ENCODE data around the gene SCN10A. TPM values are rescaled to one million over a fixed set of nuclear protein-coding genes. Genes with fewer than 3 reads are reported as not detected.

Gene SCN10A
- total RNA-seq, 2 donors from 2014 or later, result not detected

DNA sequence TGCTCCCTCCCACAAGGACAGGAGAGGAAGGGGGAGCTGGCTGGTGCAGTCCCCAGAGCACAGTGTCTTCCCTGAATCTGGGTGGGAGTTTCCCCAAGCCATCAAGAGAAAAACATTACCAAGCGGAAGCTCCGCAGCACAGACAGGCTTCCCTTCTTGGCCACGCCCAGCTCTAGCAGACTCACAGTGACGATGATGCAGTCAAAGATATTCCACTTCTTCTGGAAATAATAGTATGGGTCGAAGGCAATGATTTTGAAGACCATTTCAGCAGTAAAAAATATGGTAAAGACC lies 76.7 kb downstream of the SCN10A start:
- no peak for TF ChIP-seq POLR2A (IDR thresholded peaks at IDR 0.05)
- TF ChIP-seq, protein P1, sequence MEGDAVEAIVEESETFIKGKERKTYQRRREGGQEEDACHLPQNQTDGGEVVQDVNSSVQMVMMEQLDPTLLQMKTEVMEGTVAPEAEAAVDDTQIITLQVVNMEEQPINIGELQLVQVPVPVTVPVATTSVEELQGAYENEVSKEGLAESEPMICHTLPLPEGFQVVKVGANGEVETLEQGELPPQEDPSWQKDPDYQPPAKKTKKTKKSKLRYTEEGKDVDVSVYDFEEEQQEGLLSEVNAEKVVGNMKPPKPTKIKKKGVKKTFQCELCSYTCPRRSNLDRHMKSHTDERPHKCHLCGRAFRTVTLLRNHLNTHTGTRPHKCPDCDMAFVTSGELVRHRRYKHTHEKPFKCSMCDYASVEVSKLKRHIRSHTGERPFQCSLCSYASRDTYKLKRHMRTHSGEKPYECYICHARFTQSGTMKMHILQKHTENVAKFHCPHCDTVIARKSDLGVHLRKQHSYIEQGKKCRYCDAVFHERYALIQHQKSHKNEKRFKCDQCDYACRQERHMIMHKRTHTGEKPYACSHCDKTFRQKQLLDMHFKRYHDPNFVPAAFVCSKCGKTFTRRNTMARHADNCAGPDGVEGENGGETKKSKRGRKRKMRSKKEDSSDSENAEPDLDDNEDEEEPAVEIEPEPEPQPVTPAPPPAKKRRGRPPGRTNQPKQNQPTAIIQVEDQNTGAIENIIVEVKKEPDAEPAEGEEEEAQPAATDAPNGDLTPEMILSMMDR (IDR thresholded peaks at IDR 0.05), result no peak
- Histone ChIP-seq H3K36me3 (replicated peaks in 1 of 2; ENCODE audit: insufficient read depth in 1 of 2, low read depth in 2 of 2) (no peaks in the 10 kb centered on the region), H3K4me1 (no peaks in the 10 kb centered on the region), H3K4me3 (no peak overlapping the region), H3K27me3 (no peaks in the 10 kb centered on the region), H3K27ac (no peak overlapping the region), H3K9me3 (no peaks in the 10 kb centered on the region)
- no peak for ATAC-seq
- WGBS, 2 donors, result 62 to 63% methylated on average over 5 of the region's 5 CpGs
- intact Hi-C loops (cut with DNase I), result no loop called here
- DNase-seq, result no peak

GRCh38 chr3:38738630-38739395 lies 77.2 kb downstream of the SCN10A start:
- DNase-seq (peak; percentile 23 to 45 (median 32)), ATAC-seq (no peak)
- no peak overlapping the region for H3K4me3 ChIP-seq
- TF ChIP-seq, protein P1 (IDR thresholded peaks at IDR 0.05), result peak in 5 of 7 experiments; percentile 17 to 36 (median 31)
- no peak for TF ChIP-seq POLR2A (IDR thresholded peaks at IDR 0.05)
- no peak overlapping the region for H3K27ac ChIP-seq
- no peaks in the 10 kb centered on the region for H3K9me3 ChIP-seq
- H3K4me1 ChIP-seq, result no peaks in the 10 kb centered on the region
- H3K36me3 ChIP-seq (replicated peaks in 1 of 2; ENCODE audit: insufficient read depth in 1 of 2, low read depth in 2 of 2), result no peaks in the 10 kb centered on the region
- 52 to 56% methylated on average over 11 to 13 of the region's 13 CpGs for WGBS, 2 donors
- intact Hi-C loops (cut with DNase I), result no loop called here
- H3K27me3 ChIP-seq, result no peaks in the 10 kb centered on the region

DNA sequence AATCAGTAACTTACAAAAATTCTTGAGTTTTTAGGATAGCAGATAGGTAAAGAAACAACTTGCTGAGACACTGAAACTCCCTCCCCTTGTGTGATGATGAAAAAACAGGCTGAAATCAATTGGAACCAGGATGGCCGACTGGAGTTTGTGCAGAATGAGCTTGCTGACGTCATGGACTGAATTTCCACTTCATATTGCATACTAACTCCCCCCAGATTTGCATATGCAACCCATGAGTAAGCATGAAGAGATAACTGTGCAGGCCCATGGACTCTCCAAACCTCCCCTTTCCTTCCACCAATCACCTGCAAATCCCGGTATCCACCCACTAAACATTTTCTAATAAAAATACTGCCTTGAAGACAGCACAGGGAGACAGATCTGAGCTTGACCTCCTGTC lies 84.5 kb downstream of the SCN10A start:
- 44 to 46% methylated on average over 3 of the region's 3 CpGs for WGBS, 2 donors
- no peak for ATAC-seq
- no peaks in the 10 kb centered on the region for H3K9me3 ChIP-seq
- no peak overlapping the region for H3K4me3 ChIP-seq
- no peaks in the 10 kb centered on the region for H3K36me3 ChIP-seq (replicated peaks in 1 of 2; ENCODE audit: insufficient read depth in 1 of 2, low read depth in 2 of 2)
- intact Hi-C loops (cut with DNase I), result no loop called here
- no peak overlapping the region for H3K27ac ChIP-seq
- DNase-seq, result no peak
- H3K27me3 ChIP-seq, result no peaks in the 10 kb centered on the region
- TF ChIP-seq POLR2A (IDR thresholded peaks at IDR 0.05), result no peak
- TF ChIP-seq, protein P1 (IDR thresholded peaks at IDR 0.05), result no peak
- no peaks in the 10 kb centered on the region for H3K4me1 ChIP-seq

DNA sequence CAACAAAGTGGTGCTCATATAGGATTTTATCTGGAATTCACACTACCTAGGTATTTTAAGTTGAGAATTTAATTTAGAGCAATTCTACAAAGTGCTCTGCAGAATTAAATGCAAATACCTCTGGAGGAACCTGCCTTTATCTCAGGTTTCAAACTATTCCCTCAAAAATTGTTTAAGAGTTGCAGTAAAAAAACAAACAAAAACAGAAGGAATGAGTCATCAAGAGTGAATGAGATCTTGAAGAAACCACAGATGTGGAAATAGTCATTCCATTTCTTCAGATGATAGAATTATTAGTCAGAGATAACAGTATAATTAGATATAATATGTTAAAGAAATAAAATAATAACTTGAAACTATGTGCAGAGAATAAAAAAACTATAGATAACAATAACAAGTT lies 85.7 kb downstream of the SCN10A start:
- ATAC-seq, result no peak
- intact Hi-C loops (cut with DNase I), result no loop called here

More for the DNA sequence above, 85.7 kb downstream of the SCN10A start:
- H3K4me1 ChIP-seq, result no peaks in the 10 kb centered on the region
- no peaks in the 10 kb centered on the region for H3K27me3 ChIP-seq
- H3K4me3 ChIP-seq, result no peak overlapping the region
- no peak for DNase-seq
- no peak overlapping the region for H3K27ac ChIP-seq
- TF ChIP-seq POLR2A (IDR thresholded peaks at IDR 0.05), result no peak
- TF ChIP-seq, protein P1 (IDR thresholded peaks at IDR 0.05), result no peak
- H3K9me3 ChIP-seq, result no peaks in the 10 kb centered on the region
- H3K36me3 ChIP-seq (replicated peaks in 1 of 2; ENCODE audit: insufficient read depth in 1 of 2, low read depth in 2 of 2), result no peaks in the 10 kb centered on the region

All from body of pancreas (tissue), 4 donors.